GM12872 (cell line): ENCODE data around the gene STAG3.

Experiments used
- TF ChIP-seq, protein P1 (sequence below): IDR thresholded peaks from 3 replicates; pipeline ENCODE4 v1.5.1; 2011; ENCODE audit warnings: low read depth, mild to moderate bottlenecking, low read length, moderate library complexity; ENCODE audit not compliant: insufficient read depth

STAG3 gene

GRCh38 chr7:100191775-100192174 lies 14.1 kb downstream of the STAG3 start:
- TF ChIP-seq, protein P1, sequence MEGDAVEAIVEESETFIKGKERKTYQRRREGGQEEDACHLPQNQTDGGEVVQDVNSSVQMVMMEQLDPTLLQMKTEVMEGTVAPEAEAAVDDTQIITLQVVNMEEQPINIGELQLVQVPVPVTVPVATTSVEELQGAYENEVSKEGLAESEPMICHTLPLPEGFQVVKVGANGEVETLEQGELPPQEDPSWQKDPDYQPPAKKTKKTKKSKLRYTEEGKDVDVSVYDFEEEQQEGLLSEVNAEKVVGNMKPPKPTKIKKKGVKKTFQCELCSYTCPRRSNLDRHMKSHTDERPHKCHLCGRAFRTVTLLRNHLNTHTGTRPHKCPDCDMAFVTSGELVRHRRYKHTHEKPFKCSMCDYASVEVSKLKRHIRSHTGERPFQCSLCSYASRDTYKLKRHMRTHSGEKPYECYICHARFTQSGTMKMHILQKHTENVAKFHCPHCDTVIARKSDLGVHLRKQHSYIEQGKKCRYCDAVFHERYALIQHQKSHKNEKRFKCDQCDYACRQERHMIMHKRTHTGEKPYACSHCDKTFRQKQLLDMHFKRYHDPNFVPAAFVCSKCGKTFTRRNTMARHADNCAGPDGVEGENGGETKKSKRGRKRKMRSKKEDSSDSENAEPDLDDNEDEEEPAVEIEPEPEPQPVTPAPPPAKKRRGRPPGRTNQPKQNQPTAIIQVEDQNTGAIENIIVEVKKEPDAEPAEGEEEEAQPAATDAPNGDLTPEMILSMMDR: no peak

DNA sequence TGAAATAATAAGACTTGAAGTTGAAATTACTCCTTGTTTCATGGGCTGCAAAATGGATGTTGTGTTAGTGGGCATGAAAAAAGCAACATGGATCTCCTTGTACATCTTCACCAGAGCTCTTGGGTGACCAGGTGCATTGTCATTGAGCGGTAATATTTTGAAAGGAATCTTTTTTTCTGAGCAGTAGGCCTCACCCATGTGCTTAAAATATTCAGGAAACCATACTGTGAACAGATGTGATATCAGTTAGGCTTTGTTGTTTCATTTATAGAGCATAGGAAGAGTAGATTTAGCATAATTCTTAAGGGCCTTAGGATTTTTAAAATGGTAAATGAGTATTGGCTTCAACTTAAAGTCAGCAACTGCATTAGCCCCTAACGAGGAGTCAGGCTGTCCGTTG lies 15.3 kb downstream of the STAG3 start:
- TF ChIP-seq, protein P1: no peak

DNA sequence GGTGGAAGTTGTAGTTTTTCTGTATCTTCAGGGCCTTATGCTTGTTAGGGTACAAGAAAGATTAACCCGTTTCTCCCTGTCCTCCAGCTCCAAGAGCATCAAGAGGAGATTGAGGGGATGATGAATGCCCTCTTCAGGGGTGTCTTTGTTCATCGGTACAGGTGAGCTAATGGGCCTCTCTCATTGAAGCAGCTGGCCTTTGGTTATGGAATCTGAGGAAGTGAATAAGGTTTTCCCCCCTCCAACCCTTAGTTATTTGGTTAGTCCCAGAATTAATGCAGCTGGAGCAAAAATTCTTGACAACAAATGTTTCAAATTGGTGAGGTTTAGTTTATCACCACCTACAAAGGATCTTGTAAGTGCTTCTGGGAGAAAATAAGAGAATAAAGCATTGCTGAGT lies 17.5 kb downstream of the STAG3 start:
- TF ChIP-seq, protein P1: no peak

- TF ChIP-seq, protein P1: no peak
Observed at GRCh38 chr7:100198266-100198665, 20.5 kb downstream of the STAG3 start.

DNA sequence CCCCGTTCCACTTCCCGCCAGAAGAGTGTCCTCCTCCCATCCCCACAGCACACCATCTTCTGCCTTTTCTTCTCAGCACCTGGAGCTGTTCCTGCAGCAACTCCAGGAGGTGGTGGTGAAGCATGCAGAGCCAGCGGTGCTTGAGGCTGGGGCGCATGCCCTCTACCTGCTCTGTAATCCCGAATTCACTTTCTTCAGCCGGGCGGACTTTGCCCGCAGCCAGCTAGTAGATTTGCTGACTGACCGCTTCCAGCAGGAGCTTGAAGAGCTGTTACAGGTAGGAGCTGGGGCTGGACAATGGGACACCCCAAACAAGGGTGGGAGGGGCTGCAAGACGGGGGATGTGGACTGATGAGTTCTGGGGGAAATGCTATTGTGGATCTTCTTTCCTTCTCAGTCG lies 23.0 kb downstream of the STAG3 start:
- TF ChIP-seq, protein P1: no peak

- TF ChIP-seq, protein P1: no peak
Observed at GRCh38 chr7:100204454-100204853, 26.7 kb downstream of the STAG3 start.

- TF ChIP-seq, protein P1: 0 out of 3 replicates have a peak, but pooled peaks have one; percentile 8
Observed at GRCh38 chr7:100208911-100209408, 31.2 kb downstream of the STAG3 start.

DNA sequence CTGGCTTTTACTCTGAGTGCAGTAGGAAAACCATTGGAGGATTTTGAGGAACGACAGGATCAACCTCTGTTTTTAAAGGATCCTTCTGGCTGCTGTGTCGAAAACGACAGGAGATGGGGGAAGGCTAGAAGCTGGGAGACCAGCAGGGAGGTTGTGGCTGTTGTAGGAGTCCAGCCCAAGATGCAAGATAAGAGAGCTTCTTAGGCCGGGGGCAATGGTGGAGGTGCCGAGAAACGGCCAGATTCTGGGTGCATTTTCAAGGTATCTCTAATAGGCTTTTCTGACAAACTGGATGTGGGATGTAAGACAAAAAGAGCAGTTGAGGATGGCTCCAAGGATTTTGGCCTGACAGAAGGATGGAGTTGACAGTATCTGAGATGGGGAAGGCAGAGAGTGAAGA lies 31.8 kb downstream of the STAG3 start:
- TF ChIP-seq, protein P1: no peak
